Immature natural killer cell (primary cell): ENCODE results near the gene FAM185A. TPM values are rescaled to one million over a fixed set of nuclear protein-coding genes. Genes with fewer than 3 reads are reported as not detected.

ENCODE experiments used
- DNase-seq, 3 donors: peaks; one replicate each; pipeline ENCODE4 v3.0.0; 2022; ENCODE audit warnings: mixed read lengths in 1 of 3
- H3K27ac Mint-ChIP-seq, 6 donors: one replicate each; pipeline ENCODE4 v1.8.0; 2020; ENCODE audit warnings: mixed read lengths in 6 of 6, mild to moderate bottlenecking in 5 of 6, inconsistent platforms in 4 of 6, moderate library complexity in 3 of 6
- H3K27me3 Mint-ChIP-seq, 3 donors: one replicate each; pipeline ENCODE4 v1.8.0; 2020 to 2021; ENCODE audit warnings: low read depth in 3 of 3, mild to moderate bottlenecking in 3 of 3, mixed read lengths in 3 of 3, moderate library complexity in 3 of 3, inconsistent platforms in 1 of 3
- H3K36me3 Mint-ChIP-seq, 3 donors: one replicate each; pipeline ENCODE4 v1.8.0; 2020; ENCODE audit warnings: mixed read lengths in 3 of 3, inconsistent platforms in 2 of 3, mild to moderate bottlenecking in 2 of 3
- H3K4me1 Mint-ChIP-seq, 2 donors: one replicate each; pipeline ENCODE4 v1.8.0; 2020; ENCODE audit warnings: inconsistent platforms in 2 of 2, mild to moderate bottlenecking in 2 of 2, mixed read lengths in 2 of 2, moderate library complexity in 1 of 2
- H3K4me3 Mint-ChIP-seq, 5 donors: one replicate each; pipeline ENCODE4 v1.8.0; 2020; ENCODE audit warnings: mild to moderate bottlenecking in 5 of 5, mixed read lengths in 5 of 5, inconsistent platforms in 3 of 5, moderate library complexity in 3 of 5
- H3K9me3 Mint-ChIP-seq, 6 donors: one replicate each; pipeline ENCODE4 v1.8.0; 2020; ENCODE audit warnings: mild to moderate bottlenecking in 6 of 6, mixed read lengths in 6 of 6, inconsistent platforms in 4 of 6, moderate library complexity in 3 of 6
- polyA plus RNA-seq, 3 donors: library from polyadenylated mRNA; unstranded; fragments of 300-500 nt; fragmentation: Illumina TruSeq; gene quantifications; one replicate each; pipeline ENCODE4 v1.2.3, GENCODE V29; 2021

FAM185A gene
- polyA plus RNA-seq, 3 donors from 2014 or later: 8.2 to 11.6 (median 8.3) TPM

GRCh38 chr7:102849079-102849478 lies 100.3 kb downstream of the FAM185A start:
- Mint-ChIP-seq H3K36me3 (peaks cover 5 to 21% (median 8%) of the 10 kb centered on the region in 3 donors), H3K4me1 (no peaks in the 10 kb centered on the region), H3K27me3 (peaks cover 2 to 5% (median 3%) of the 10 kb centered on the region in 3 donors), H3K4me3 (no peak overlapping the region), H3K9me3 (peaks cover 0 to 5% (median 0%) of the 10 kb centered on the region in 6 donors), H3K27ac (no peak overlapping the region)
- no peak for DNase-seq

GRCh38 chr7:102849538-102849937 lies 100.7 kb downstream of the FAM185A start:
- Mint-ChIP-seq H3K27me3 (peaks cover 2 to 3% (median 3%) of the 10 kb centered on the region in 3 donors), H3K27ac (no peak overlapping the region), H3K4me3 (no peak overlapping the region), H3K36me3 (peaks cover 5 to 21% (median 8%) of the 10 kb centered on the region in 3 donors), H3K4me1 (no peaks in the 10 kb centered on the region), H3K9me3 (peaks cover 0 to 5% (median 0%) of the 10 kb centered on the region in 6 donors)
- DNase-seq: no peak

- H3K36me3 Mint-ChIP-seq: peaks cover 5 to 13% (median 8%) of the 10 kb centered on the region in 3 donors
- no peak overlapping the region for H3K27ac Mint-ChIP-seq
- no peaks in the 10 kb centered on the region for H3K4me1 Mint-ChIP-seq
- H3K27me3 Mint-ChIP-seq: peaks cover 0 to 3% (median 0%) of the 10 kb centered on the region in 3 donors
- DNase-seq: no peak
- no peak overlapping the region for H3K4me3 Mint-ChIP-seq
- H3K9me3 Mint-ChIP-seq: peaks cover 0 to 5% (median 0%) of the 10 kb centered on the region in 6 donors
Measured at GRCh38 chr7:102856036-102856435, 107.2 kb downstream of the FAM185A start.

Other genes with a start within 250 kb of the FAM185A start
- 1 to 10 TPM; 1.8 to 2.7 (median 2.1) TPM for gene RASA4B, start 231.2 kb upstream of the FAM185A start, polyA plus RNA-seq
- 1 to 10 TPM in 2 of 3 donors, under 1 TPM in 1; 0.81 to 5.2 (median 2.5) TPM for gene UPK3BL2, start 205.3 kb upstream of the FAM185A start, polyA plus RNA-seq
- gene SPDYE2, start 197.8 kb upstream of the FAM185A start, polyA plus RNA-seq: under 1 TPM in 2 of 3 donors, not detected in 1; 0.22 to 0.86 TPM
- 10 to 100 TPM; 13.5 to 44.4 (median 29.4) TPM for gene POLR2J3, start 176.4 kb upstream of the FAM185A start, polyA plus RNA-seq
- gene RASA4, start 132.2 kb upstream of the FAM185A start, polyA plus RNA-seq: 1 to 10 TPM; 3.2 to 6.1 (median 5.0) TPM
- 10 to 100 TPM; 15.8 to 38.2 (median 30.9) TPM for gene UPK3BL1, start 106.2 kb upstream of the FAM185A start, polyA plus RNA-seq
- not detected for gene SPDYE2B, start 98.7 kb upstream of the FAM185A start, polyA plus RNA-seq
- gene POLR2J2, start 77.3 kb upstream of the FAM185A start, polyA plus RNA-seq: 1 to 10 TPM in 2 of 3 donors, under 1 TPM in 1; 0.95 to 9.8 (median 3.7) TPM
- gene LRRC17, start 164.0 kb downstream of the FAM185A start, polyA plus RNA-seq: not detected